Esophagus squamous epithelium (tissue), 5 donors: Measurements from ENCODE around the gene CAMK1D. TPM values are rescaled to one million over a fixed set of nuclear protein-coding genes. Genes with fewer than 3 reads are reported as not detected.

Experiments
- DNase-seq: peaks from one replicate; lab custom pipeline; 2025; lab: John Stamatoyannopoulos, UW
- H3K27ac ChIP-seq, 4 donors: fragments of 200-600 bp; sonication (generic); one replicate each; pipeline ENCODE4 v1.5.1; 2016 to 2019; ENCODE audit warnings: mild to moderate bottlenecking in 1 of 4
- H3K27me3 ChIP-seq, 4 donors: fragments of 200-600 bp; sonication (generic); 1 replicate in 3 of 4; 2 replicates in 1 of 4; pipeline versions ENCODE4 v1.5.1 to v1.6.0; 2017 to 2021; ENCODE audit warnings: antibody characterized with exemption in 1 of 4
- H3K36me3 ChIP-seq, 3 donors: fragments of 200-600 bp; sonication (generic); one replicate each; pipeline ENCODE4 v1.5.1; 2016 to 2019
- H3K4me1 ChIP-seq, 3 donors: fragments of 200-600 bp; sonication (generic); one replicate each; pipeline ENCODE4 v1.5.1; 2017 to 2019
- H3K4me3 ChIP-seq, 4 donors: fragments of 200-600 bp; sonication (generic); 1 replicate in 3 of 4; 2 replicates in 1 of 4; pipeline ENCODE4 v1.5.1; 2016 to 2019; ENCODE audit warnings: mild to moderate bottlenecking in 2 of 4, moderate library complexity in 1 of 4
- H3K9me3 ChIP-seq, 3 donors: fragments of 200-600 bp; sonication (generic); one replicate each; pipeline ENCODE4 v1.5.1; 2016 to 2019
- CTCF ChIP-seq, 6 experiments: fragments of 450-650 bp in 4 of 6; fragments of 200-600 bp in 2 of 6; sonication (generic) in 2 of 6; IDR thresholded peaks; one replicate each; pipeline ENCODE4 v1.5.1; 2016 to 2019; ENCODE audit warnings: antibody characterized with exemption in 6 of 6, mild to moderate bottlenecking in 4 of 6, moderate library complexity in 4 of 6
- POLR2A ChIP-seq, 4 donors: fragments of 450-650 bp; IDR thresholded peaks; one replicate each; pipeline ENCODE4 v1.6.1; 2017; ENCODE audit warnings: antibody characterized with exemption in 4 of 4, mild to moderate bottlenecking in 4 of 4, moderate library complexity in 3 of 4
- WGBS, 2 donors: methylation state at CpG; one replicate each; pipeline ENCODE4 v1.1.5; 2018; 5-methylcytosine and 5-hydroxymethylcytosine counted together
- intact Hi-C: fragments of 100-400 bp; cut with DNase I; formaldehyde crosslinking; loops from one replicate; pipeline ENCODE4 v1.15.0; 2022
- total RNA-seq, 4 donors: library from RNA; depleted of rRNA; stranded (reverse); fragments of >200 nt; gene quantifications; one replicate each; pipeline ENCODE4 v1.1.0, GENCODE V29; 2016
- donor health status: DM: yes; HTN: yes; CAD: no.

Gene CAMK1D
- total RNA-seq, 4 donors from 2014 or later, result 3.8 to 11.8 (median 9.9) TPM

- Histone ChIP-seq H3K27ac (no peak overlapping the region), H3K4me1 (no peaks in the 10 kb centered on the region), H3K27me3 (no peaks in the 10 kb centered on the region), H3K4me3 (no peak overlapping the region), H3K36me3 (no peaks in the 10 kb centered on the region), H3K9me3 (no peaks in the 10 kb centered on the region)
- intact Hi-C loops, result no loop called here
- WGBS, 2 donors, result 74 to 77% methylated on average over 6 of the region's 6 CpGs
- no peak for DNase-seq
- TF ChIP-seq POLR2A (IDR thresholded peaks at IDR 0.05) (no peak), CTCF (IDR thresholded peaks at IDR 0.05) (no peak)
Measured at GRCh38 chr10:12668634-12669033, 319.3 kb downstream of the CAMK1D start.

- no peaks in the 10 kb centered on the region for H3K9me3 ChIP-seq
- no peaks in the 10 kb centered on the region for H3K27me3 ChIP-seq
Measured at GRCh38 chr10:12670004-12670403, 320.7 kb downstream of the CAMK1D start.

GRCh38 chr10:12675186-12675585, 325.8 kb downstream of the CAMK1D start:
- Histone ChIP-seq H3K4me3 (no peak overlapping the region), H3K4me1 (no peaks in the 10 kb centered on the region), H3K36me3 (no peaks in the 10 kb centered on the region), H3K27ac (no peak overlapping the region), H3K9me3 (no peaks in the 10 kb centered on the region), H3K27me3 (no peaks in the 10 kb centered on the region)
- no peak for DNase-seq
- intact Hi-C loops, result no loop called here
- no peak for TF ChIP-seq POLR2A (IDR thresholded peaks at IDR 0.05)
- TF ChIP-seq CTCF (IDR thresholded peaks at IDR 0.05), result no peak

More at GRCh38 chr10:12670004-12670403, 320.7 kb downstream of the CAMK1D start:
- intact Hi-C loops, result no loop called here
- H3K36me3 ChIP-seq, result no peaks in the 10 kb centered on the region
- no peak overlapping the region for H3K4me3 ChIP-seq
- no peak for DNase-seq
- TF ChIP-seq POLR2A (IDR thresholded peaks at IDR 0.05) (no peak), CTCF (IDR thresholded peaks at IDR 0.05) (no peak)
- 80 to 93% methylated on average over 7 of the region's 7 CpGs for WGBS, 2 donors
- no peaks in the 10 kb centered on the region for H3K4me1 ChIP-seq
- no peak overlapping the region for H3K27ac ChIP-seq

- WGBS, 2 donors, result 73 to 76% methylated on average over 6 of the region's 6 CpGs
- H3K27ac ChIP-seq, result no peak overlapping the region
- no peaks in the 10 kb centered on the region for H3K27me3 ChIP-seq
- intact Hi-C loops, result no loop called here
- DNase-seq, result no peak
- TF ChIP-seq POLR2A (IDR thresholded peaks at IDR 0.05) (no peak), CTCF (IDR thresholded peaks at IDR 0.05) (no peak)
- no peaks in the 10 kb centered on the region for H3K36me3 ChIP-seq
- H3K9me3 ChIP-seq, result no peaks in the 10 kb centered on the region
- no peak overlapping the region for H3K4me3 ChIP-seq
- no peaks in the 10 kb centered on the region for H3K4me1 ChIP-seq
Measured at GRCh38 chr10:12679636-12680035, 330.3 kb downstream of the CAMK1D start.

GRCh38 chr10:12681252-12681651, 331.9 kb downstream of the CAMK1D start:
- no peak for DNase-seq

More at GRCh38 chr10:12681252-12681651, 331.9 kb downstream of the CAMK1D start:
- H3K27ac ChIP-seq, result no peak overlapping the region
- TF ChIP-seq CTCF (IDR thresholded peaks at IDR 0.05) (no peak), POLR2A (IDR thresholded peaks at IDR 0.05) (no peak)
- no peaks in the 10 kb centered on the region for H3K9me3 ChIP-seq
- no peak overlapping the region for H3K4me3 ChIP-seq
- no peaks in the 10 kb centered on the region for H3K27me3 ChIP-seq
- H3K36me3 ChIP-seq, result no peaks in the 10 kb centered on the region
- H3K4me1 ChIP-seq, result no peaks in the 10 kb centered on the region
- intact Hi-C loops, result no loop called here
- WGBS, 2 donors, result 78 to 82% methylated on average over 5 of the region's 5 CpGs
